SJCRH30 (cell line): ENCODE data around the gene SLC39A11. TPM values are rescaled to one million over a fixed set of nuclear protein-coding genes. Genes with fewer than 3 reads are reported as not detected.
"Not testable (repeated sequence)": the region's sequence is repeated elsewhere in the genome, so short reads cannot be mapped to it uniquely, and the experiment has no call there.

Experiments used
- DNase-seq, 2 experiments: peaks; one replicate each; pipeline ENCODE4 v3.0.0-alpha.2; 2015 to 2020
- H3K27ac ChIP-seq: fragments of 250-450 bp; sonication (Bioruptor Pico); 2 replicates; pipeline ENCODE4 v1.5.1; 2020; ENCODE audit warnings: mild to moderate bottlenecking, moderate library complexity
- H3K27me3 ChIP-seq: fragments of 250-450 bp; sonication (Bioruptor Pico); 2 replicates; pipeline ENCODE4 v1.5.1; 2020; ENCODE audit warnings: mild to moderate bottlenecking, moderate library complexity
- H3K36me3 ChIP-seq: fragments of 250-450 bp; sonication (Bioruptor Pico); 2 replicates; pipeline ENCODE4 v1.5.1; 2020; ENCODE audit warnings: mild to moderate bottlenecking, moderate library complexity
- H3K4me1 ChIP-seq: fragments of 250-450 bp; sonication (Bioruptor Pico); 2 replicates; pipeline ENCODE4 v1.5.1; 2020; ENCODE audit warnings: mild to moderate bottlenecking, moderate library complexity
- H3K4me3 ChIP-seq: fragments of 250-450 bp; sonication (Bioruptor Pico); 2 replicates; pipeline ENCODE4 v1.5.1; 2020; ENCODE audit warnings: mild to moderate bottlenecking, moderate library complexity
- H3K9me3 ChIP-seq: fragments of 250-450 bp; sonication (Bioruptor Pico); replicated peaks from 2 replicates; pipeline ENCODE4 v1.5.1; 2020; ENCODE audit warnings: mild to moderate bottlenecking, moderate library complexity
- total RNA-seq: library from RNA; depleted of rRNA; stranded (reverse); fragments of >200 nt; shearing (Covaris generic); gene quantifications from 2 replicates; pipeline ENCODE4 v1.2.3, GENCODE V29; 2014

The SLC39A11 gene
- total RNA-seq, 1 experiment from 2014 or later: 9.3 TPM

GRCh38 chr17:72838581-72838980 lies 253.9 kb downstream of the SLC39A11 start:
- H3K36me3 ChIP-seq: no peaks in the 10 kb centered on the region
- no peak for DNase-seq
- peaks cover 4% of the 10 kb centered on the region for H3K9me3 ChIP-seq
- H3K4me1 ChIP-seq: no peaks in the 10 kb centered on the region
- no peak overlapping the region for H3K27ac ChIP-seq
- no peak overlapping the region for H3K4me3 ChIP-seq
- no peaks in the 10 kb centered on the region for H3K27me3 ChIP-seq

- Histone ChIP-seq H3K27ac (no peak overlapping the region), H3K36me3 (no peaks in the 10 kb centered on the region), H3K4me3 (no peak overlapping the region), H3K9me3 (peaks cover 4% of the 10 kb centered on the region), H3K27me3 (no peaks in the 10 kb centered on the region), H3K4me1 (no peaks in the 10 kb centered on the region)
- no peak for DNase-seq
Observed at GRCh38 chr17:72838068-72838467, 254.4 kb downstream of the SLC39A11 start.

DNA sequence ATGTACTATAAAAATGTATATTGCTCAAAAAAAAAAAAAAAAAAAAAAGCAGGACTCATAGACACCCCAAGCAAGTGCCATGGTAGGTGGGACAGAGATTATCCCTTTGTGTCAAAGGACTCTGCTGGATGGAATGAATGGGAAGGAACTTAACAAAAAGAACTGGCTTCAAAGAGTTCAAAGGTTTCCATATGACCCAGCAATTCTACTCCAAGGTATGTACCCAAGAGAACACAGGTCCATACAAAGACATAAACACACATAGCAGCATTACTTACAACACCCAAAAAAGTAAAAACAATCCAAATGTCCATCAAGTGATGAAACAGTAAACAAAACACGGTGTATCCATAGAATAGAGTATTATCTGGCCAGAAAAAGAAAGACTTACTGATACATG lies 255.2 kb downstream of the SLC39A11 start:
- DNase-seq: no peak
- no peak overlapping the region for H3K4me3 ChIP-seq
- no peaks in the 10 kb centered on the region for H3K4me1 ChIP-seq
- no peaks in the 10 kb centered on the region for H3K27me3 ChIP-seq
- H3K9me3 ChIP-seq: peaks cover 4% of the 10 kb centered on the region
- no peak overlapping the region for H3K27ac ChIP-seq
- no peaks in the 10 kb centered on the region for H3K36me3 ChIP-seq

DNA sequence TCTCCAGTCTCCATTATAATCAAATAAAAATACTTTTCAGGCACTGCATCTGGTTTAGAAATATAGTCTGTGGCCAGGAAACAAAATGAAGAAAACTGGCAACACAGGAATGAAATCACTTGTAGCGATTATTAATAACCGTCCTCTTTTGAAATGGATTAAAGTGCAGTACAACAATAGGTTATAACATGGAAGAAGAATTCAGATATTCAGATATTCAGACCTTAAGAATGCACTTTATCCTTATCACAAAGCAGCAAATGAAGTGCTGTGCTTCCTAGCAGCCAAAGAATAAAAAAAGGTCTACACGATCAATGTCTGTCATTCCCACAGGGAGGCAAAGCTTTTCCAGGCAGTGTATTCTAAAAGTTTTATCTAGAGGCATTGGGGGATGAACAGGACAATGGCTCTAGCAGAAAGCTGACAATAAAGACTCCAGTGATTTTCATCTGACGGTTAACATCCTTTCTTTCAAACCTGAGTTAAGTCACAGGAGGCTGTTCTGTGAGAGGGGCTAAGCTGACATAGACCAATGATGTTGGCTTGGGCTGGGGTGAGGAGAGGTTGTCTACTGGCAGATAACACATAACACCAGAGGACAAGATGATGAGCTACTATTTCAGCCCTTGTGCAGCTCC lies 259.2 kb downstream of the SLC39A11 start:
- no peak for DNase-seq
- Histone ChIP-seq H3K27me3 (peaks cover 4% of the 10 kb centered on the region; the same call in 1 of the 2 replicates), H3K4me1 (no peaks in the 10 kb centered on the region), H3K4me3 (no peak overlapping the region), H3K9me3 (no peaks in the 10 kb centered on the region), H3K36me3 (no peaks in the 10 kb centered on the region), H3K27ac (no peak overlapping the region)

DNA sequence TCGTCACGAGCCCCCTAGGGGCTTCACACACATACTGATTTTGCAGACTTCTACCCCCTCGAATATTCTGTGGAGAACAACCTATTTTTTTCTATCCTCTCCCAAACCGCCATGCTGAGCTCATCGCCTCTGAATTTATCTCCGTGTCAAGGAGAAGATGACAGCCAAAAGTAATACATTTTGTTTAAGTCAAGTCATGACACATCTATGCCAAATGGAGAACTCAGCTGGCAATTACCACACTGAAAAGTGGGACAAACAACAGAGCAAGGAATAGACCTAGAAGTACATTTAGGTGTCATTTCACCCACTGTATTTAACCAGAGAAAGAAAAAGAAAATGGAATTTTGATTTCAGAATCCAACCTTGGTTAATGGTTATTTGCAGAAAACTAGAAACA lies 260.2 kb downstream of the SLC39A11 start:
- no peak overlapping the region for H3K27ac ChIP-seq
- no peak for DNase-seq
- H3K36me3 ChIP-seq: no peaks in the 10 kb centered on the region

GRCh38 chr17:72829883-72830282 lies 262.6 kb downstream of the SLC39A11 start:
- Histone ChIP-seq H3K27me3 (peaks cover 4% of the 10 kb centered on the region; the same call in 1 of the 2 replicates), H3K36me3 (no peaks in the 10 kb centered on the region), H3K27ac (no peak overlapping the region), H3K4me1 (no peaks in the 10 kb centered on the region), H3K9me3 (no peaks in the 10 kb centered on the region), H3K4me3 (no peak overlapping the region)
- DNase-seq: no peak

More for the DNA sequence above, 260.2 kb downstream of the SLC39A11 start:
- H3K4me3 ChIP-seq: no peak overlapping the region
- no peaks in the 10 kb centered on the region for H3K4me1 ChIP-seq
- no peaks in the 10 kb centered on the region for H3K9me3 ChIP-seq
- H3K27me3 ChIP-seq: peaks cover 4% of the 10 kb centered on the region; the same call in 1 of the 2 replicates

- Histone ChIP-seq H3K4me3 (no peak overlapping the region), H3K36me3 (no peaks in the 10 kb centered on the region), H3K4me1 (no peaks in the 10 kb centered on the region), H3K27ac (no peak overlapping the region), H3K9me3 (no peaks in the 10 kb centered on the region), H3K27me3 (peaks cover 4% of the 10 kb centered on the region; the same call in 1 of the 2 replicates)
- DNase-seq: no peak
Observed at GRCh38 chr17:72826602-72827001, 265.9 kb downstream of the SLC39A11 start.

GRCh38 chr17:72826059-72826458 lies 266.4 kb downstream of the SLC39A11 start:
- H3K4me1 ChIP-seq, DNase-seq, H3K27me3 ChIP-seq, H3K36me3 ChIP-seq, H3K27ac ChIP-seq, H3K4me3 ChIP-seq, H3K9me3 ChIP-seq: not testable (repeated sequence)

DNA sequence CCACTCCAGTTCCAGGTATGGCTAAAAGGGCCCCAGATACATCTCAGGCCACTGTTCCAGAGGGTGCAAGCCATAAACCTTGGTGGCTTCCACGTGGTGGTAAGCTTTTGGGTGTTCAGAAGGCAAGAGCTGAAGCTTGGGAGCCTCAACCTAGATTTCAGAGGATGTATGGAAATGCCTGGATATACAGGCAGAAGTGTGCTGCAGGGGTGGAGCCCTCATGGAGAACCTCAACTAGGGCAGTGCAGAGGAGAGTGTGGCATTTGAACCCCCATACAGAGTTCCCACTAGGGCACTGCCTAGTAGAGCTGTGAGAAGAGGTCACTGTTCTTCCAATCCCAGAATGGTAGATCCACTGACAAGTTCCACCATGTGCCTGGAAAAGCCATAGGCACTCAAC lies 267.3 kb downstream of the SLC39A11 start:
- Histone ChIP-seq H3K9me3 (no peaks in the 10 kb centered on the region), H3K27me3 (no peaks in the 10 kb centered on the region)

GRCh38 chr17:72824267-72824666 lies 268.2 kb downstream of the SLC39A11 start:
- not testable (repeated sequence) for H3K4me3 ChIP-seq, H3K36me3 ChIP-seq, H3K27ac ChIP-seq, H3K27me3 ChIP-seq, H3K9me3 ChIP-seq, H3K4me1 ChIP-seq, DNase-seq

More for the DNA sequence above, 267.3 kb downstream of the SLC39A11 start:
- H3K27ac ChIP-seq: no peak overlapping the region
- no peaks in the 10 kb centered on the region for H3K4me1 ChIP-seq
- no peak overlapping the region for H3K4me3 ChIP-seq
- H3K36me3 ChIP-seq: no peaks in the 10 kb centered on the region
- no peak for DNase-seq

DNA sequence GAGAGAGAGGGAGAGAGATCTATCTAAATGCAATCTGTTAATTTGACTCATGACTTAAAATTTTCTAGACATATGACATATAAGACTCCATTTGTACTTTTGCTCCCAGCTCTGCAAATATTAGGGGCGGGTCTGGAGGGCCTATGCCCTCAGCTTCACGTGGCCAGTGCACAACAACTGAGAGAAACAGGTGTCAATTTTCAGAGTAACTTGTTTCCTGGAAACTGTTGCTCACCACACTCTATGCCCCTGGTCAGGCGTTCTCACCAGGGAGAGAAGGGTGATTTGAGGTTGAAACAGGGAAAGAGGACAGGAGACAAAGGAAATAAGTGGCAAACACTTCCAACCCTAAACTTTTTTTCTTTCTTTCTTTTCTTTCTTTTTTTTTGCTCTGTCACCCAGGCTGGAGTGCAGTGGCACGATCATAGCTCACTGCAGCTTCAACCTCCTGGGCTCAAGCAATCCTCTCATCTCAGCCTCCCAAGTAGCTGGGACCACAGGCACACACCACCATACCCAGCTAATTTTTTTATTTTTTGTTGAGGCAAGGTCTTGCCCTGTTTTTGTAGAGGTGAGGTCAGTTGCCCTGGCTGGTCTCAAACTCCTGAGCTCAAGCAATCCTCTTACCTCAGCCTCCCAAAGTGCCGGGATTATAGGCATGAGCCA lies 270.0 kb downstream of the SLC39A11 start:
- DNase-seq: peak in 1 of 2 experiments; percentile 15
- H3K27me3 ChIP-seq: no peaks in the 10 kb centered on the region
- H3K27ac ChIP-seq: no peak overlapping the region
- no peaks in the 10 kb centered on the region for H3K4me1 ChIP-seq
- no peaks in the 10 kb centered on the region for H3K36me3 ChIP-seq
- no peaks in the 10 kb centered on the region for H3K9me3 ChIP-seq
- H3K4me3 ChIP-seq: no peak overlapping the region

DNA sequence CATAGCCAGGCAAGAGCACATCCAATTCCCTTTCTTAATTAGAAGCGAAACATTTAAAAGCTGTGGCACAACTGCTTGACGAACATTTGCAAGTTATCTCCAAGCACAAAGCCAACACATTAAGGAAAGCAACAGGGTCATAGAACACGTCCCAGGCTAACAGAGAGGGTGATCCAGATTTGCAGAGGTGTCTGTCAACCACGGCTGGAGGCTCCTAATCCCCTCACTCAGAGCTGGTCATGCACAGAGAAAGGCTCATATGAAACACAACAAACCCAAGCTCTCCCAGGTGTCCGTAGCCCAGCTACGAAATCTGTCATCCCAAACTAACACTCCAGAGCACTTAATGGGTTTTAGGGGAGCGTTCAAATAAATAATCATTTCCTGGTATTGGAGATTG lies 276.1 kb downstream of the SLC39A11 start:
- H3K4me1 ChIP-seq: no peaks in the 10 kb centered on the region
- no peak overlapping the region for H3K4me3 ChIP-seq
- no peaks in the 10 kb centered on the region for H3K36me3 ChIP-seq
- no peak overlapping the region for H3K27ac ChIP-seq
- H3K9me3 ChIP-seq: no peaks in the 10 kb centered on the region
- no peak for DNase-seq
- H3K27me3 ChIP-seq: no peaks in the 10 kb centered on the region

DNA sequence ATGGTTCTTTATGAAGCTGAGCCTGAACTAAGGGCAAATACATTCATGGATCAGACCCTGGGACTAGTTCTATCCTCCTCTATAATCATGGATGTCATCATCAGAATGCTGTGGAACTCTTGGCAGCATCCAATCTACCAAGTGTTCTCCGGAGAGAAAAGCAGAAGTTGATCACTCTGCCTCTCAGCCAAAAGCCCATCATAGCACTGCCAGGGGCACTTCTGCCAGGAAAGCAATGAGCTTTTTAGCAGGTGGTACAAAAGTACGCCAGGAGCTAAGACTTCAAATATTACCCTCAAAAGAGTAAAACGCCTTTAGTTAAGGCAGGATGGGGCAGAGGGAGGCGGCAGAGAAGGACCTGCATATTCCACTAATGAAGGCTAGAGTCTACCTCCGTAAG lies 279.0 kb downstream of the SLC39A11 start:
- Histone ChIP-seq H3K27ac (no peak overlapping the region), H3K27me3 (no peaks in the 10 kb centered on the region)

GRCh38 chr17:72812823-72813222 lies 279.7 kb downstream of the SLC39A11 start:
- Histone ChIP-seq H3K4me1 (no peaks in the 10 kb centered on the region), H3K27ac (no peak overlapping the region), H3K27me3 (no peaks in the 10 kb centered on the region), H3K4me3 (no peak overlapping the region), H3K36me3 (no peaks in the 10 kb centered on the region), H3K9me3 (no peaks in the 10 kb centered on the region)
- DNase-seq: peak; percentile 12 to 40

More for the DNA sequence above, 279.0 kb downstream of the SLC39A11 start:
- Histone ChIP-seq H3K9me3 (no peaks in the 10 kb centered on the region), H3K4me1 (no peaks in the 10 kb centered on the region), H3K36me3 (no peaks in the 10 kb centered on the region), H3K4me3 (no peak overlapping the region)
- no peak for DNase-seq

GRCh38 chr17:72811976-72812687 lies 280.4 kb downstream of the SLC39A11 start:
- Histone ChIP-seq H3K27ac (no peak overlapping the region), H3K36me3 (no peaks in the 10 kb centered on the region), H3K4me3 (no peak overlapping the region), H3K27me3 (no peaks in the 10 kb centered on the region), H3K4me1 (no peaks in the 10 kb centered on the region), H3K9me3 (no peaks in the 10 kb centered on the region)
- no peak for DNase-seq
